ENCODE measurements around the gene CFAP65. TPM values are rescaled to one million over a fixed set of nuclear protein-coding genes. Genes with fewer than 3 reads are reported as not detected.

Gene CFAP65
- total and polyA plus RNA-seq, 9 of the 15 experiments (the other 6 are each of a cell fraction or from before 2014, with no cell fraction given): not detected

GRCh38 chr2:218981881-218982585, 59.3 kb downstream of the CFAP65 start:
- no peak for FAIRE-seq

More at GRCh38 chr2:218981881-218982585, 59.3 kb downstream of the CFAP65 start:
- intact Hi-C loops (cut with micrococcal nuclease): no loop called here
- Histone ChIP-seq H3K36me3 (ENCODE audit: control insufficient read depth, insufficient read depth, low read length) (no peaks in the 10 kb centered on the region), H4K20me1 (replicated peaks; ENCODE audit: control insufficient read depth, insufficient read depth, low read length) (no peaks in the 10 kb centered on the region), H3K9me1 (ENCODE audit: control insufficient read depth, insufficient read depth, low read length) (no peaks in the 10 kb centered on the region), H2AFZ (ENCODE audit: low read depth, low read length) (no peak overlapping the region), H3K27me3 (ENCODE audit: control insufficient read depth in 2 of 2, insufficient read depth in 2 of 2, low read length in 2 of 2) (peaks cover 0 to 26% of the 10 kb centered on the region in 2 experiments; a peak in 2 of 5 replicates), H3K4me1 (replicated peaks in 1 of 2; ENCODE audit: control insufficient read depth in 2 of 2, insufficient read depth in 2 of 2, low read length in 2 of 2) (peaks cover 3 to 23% of the 10 kb centered on the region in 2 experiments; a peak in 3 of 5 replicates), H3K4me3 (no peak overlapping the region), H3K79me2 (ENCODE audit: control insufficient read depth, insufficient read depth, low read length) (no peaks in the 10 kb centered on the region), H3K9ac (ENCODE audit: insufficient read depth in 1 of 2, low read depth in 2 of 2, low read length in 2 of 2) (no peak overlapping the region), H3K27ac (ENCODE audit: extremely low read depth, low read depth, low read length) (no peak overlapping the region), H3K9me3 (replicated peaks; ENCODE audit: control insufficient read depth, insufficient read depth, low read depth, low read length) (no peaks in the 10 kb centered on the region), H3K4me2 (ENCODE audit: insufficient read depth, low read length) (no peak overlapping the region)
- TF ChIP-seq ZNF121 (CRISPR knock-in tag; conservative IDR thresholded peaks at IDR 0.05) (no peak), ZNF239 (CRISPR knock-in tag; IDR thresholded peaks at IDR 0.05) (no peak), RFX1 (IDR thresholded peaks at IDR 0.05) (no peak), ZBTB33 (CRISPR knock-in tag; IDR thresholded peaks at IDR 0.05) (peak; percentile 88), SREBF1 (IDR thresholded peaks at IDR 0.05; ENCODE audit: borderline replicate concordance, low read depth, low read length) (no peak), NONO (IDR thresholded peaks at IDR 0.05; ENCODE audit: low read depth in 2 of 2, low read length in 1 of 2) (no peak), ZNF407 (IDR thresholded peaks at IDR 0.05; ENCODE audit: low read depth) (no peak), EGR1 (conservative IDR thresholded peaks at IDR 0.05) (no peak)
- ChIA-PET CTCF (ENCODE audit: low intra/inter-chr PET ratio) (interaction anchor here (0.6 kb wide), 1 partner anchor 793 kb away, joined by 4 read pairs; no protein-coding TSS in a partner anchor), POLR2A (no interaction called here)
- ATAC-seq (no peak), DNase-seq (ENCODE audit: extremely low read depth in 1 of 4, low spot score in 3 of 4) (no peak)
- in situ Hi-C loops (cut with MboI): no loop called here
- 47% methylated on average over 7 of the region's 69 CpGs for WGBS (ENCODE audit: insufficient coverage, low coverage, missing lambda C conversion rate)
- BruUV-seq (replicated peaks): no TSS peak

Data from K562 (cell line).